Brain microvascular endothelial cell (primary cell): ENCODE measurements around the gene P3H2.

ENCODE experiments used
- DNase-seq: peaks from one replicate; pipeline ENCODE4 v3.0.0-alpha.2; 2020
- H3K27ac ChIP-seq: fragments of 250-450 bp; sonication (Bioruptor Pico); 2 replicates; pipeline ENCODE4 v1.5.1; 2020; ENCODE audit warnings: mild to moderate bottlenecking, moderate library complexity
- H3K27me3 ChIP-seq: fragments of 250-450 bp; sonication (Bioruptor Pico); replicated peaks from 2 replicates; pipeline ENCODE4 v1.5.1; 2020; ENCODE audit warnings: mild to moderate bottlenecking
- H3K36me3 ChIP-seq: fragments of 250-450 bp; sonication (Bioruptor Pico); replicated peaks from 2 replicates; pipeline ENCODE4 v1.5.1; 2020; ENCODE audit warnings: mild to moderate bottlenecking
- H3K4me3 ChIP-seq: 2 replicates; pipeline ENCODE4 v1.5.1; 2011; ENCODE audit warnings: low read depth, mild to moderate bottlenecking, control low read depth, low read length, moderate library complexity
- in situ Hi-C: cut with HindIII; loops from 2 replicates; pipeline ENCODE4 v1.10.0; 2017; ENCODE audit warnings: low sequenced_read_pairs, low pct_ligation_motif_present
- TF ChIP-seq, protein P1 (sequence below): IDR thresholded peaks from 2 replicates; pipeline ENCODE4 v1.5.1; 2011; ENCODE audit warnings: low read depth, mild to moderate bottlenecking, moderate library complexity, low read length, control low read depth, inconsistent platforms; ENCODE audit errors: missing control alignments

P3H2 gene, protein sequence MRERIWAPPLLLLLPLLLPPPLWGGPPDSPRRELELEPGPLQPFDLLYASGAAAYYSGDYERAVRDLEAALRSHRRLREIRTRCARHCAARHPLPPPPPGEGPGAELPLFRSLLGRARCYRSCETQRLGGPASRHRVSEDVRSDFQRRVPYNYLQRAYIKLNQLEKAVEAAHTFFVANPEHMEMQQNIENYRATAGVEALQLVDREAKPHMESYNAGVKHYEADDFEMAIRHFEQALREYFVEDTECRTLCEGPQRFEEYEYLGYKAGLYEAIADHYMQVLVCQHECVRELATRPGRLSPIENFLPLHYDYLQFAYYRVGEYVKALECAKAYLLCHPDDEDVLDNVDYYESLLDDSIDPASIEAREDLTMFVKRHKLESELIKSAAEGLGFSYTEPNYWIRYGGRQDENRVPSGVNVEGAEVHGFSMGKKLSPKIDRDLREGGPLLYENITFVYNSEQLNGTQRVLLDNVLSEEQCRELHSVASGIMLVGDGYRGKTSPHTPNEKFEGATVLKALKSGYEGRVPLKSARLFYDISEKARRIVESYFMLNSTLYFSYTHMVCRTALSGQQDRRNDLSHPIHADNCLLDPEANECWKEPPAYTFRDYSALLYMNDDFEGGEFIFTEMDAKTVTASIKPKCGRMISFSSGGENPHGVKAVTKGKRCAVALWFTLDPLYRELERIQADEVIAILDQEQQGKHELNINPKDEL

DNA sequence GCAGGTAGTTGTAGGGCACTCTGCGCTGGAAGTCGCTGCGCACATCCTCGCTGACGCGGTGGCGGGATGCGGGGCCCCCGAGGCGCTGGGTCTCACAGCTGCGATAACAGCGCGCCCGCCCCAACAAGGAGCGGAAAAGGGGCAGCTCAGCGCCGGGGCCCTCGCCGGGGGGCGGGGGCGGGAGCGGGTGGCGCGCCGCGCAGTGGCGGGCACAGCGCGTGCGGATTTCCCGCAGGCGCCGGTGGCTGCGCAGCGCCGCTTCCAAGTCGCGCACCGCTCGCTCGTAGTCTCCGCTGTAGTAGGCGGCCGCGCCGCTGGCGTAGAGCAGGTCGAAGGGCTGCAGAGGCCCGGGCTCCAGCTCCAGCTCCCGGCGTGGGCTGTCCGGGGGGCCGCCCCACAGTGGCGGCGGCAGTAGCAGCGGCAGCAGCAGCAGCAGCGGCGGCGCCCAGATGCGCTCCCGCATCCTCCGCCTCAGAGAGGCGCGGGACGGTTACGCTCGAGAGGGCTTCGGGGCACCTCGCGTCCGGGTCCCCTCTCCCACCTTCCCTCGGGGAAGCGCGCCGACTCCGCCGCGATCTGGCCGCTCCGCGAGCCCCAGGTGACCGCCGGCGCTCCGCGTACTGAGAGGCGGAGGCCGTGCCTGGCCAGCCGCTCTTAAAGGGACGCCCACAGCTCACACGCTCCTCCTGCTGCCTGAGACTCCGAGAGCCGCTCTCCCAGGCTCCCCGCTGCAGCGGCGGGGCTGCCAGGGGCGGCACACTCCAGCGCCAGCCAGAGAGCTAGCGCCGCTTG, at the start of gene P3H2:
Gene P3H2 (minus strand): TSS at position 629 of the 792 bp plus-strand sequence. CDS start 166 bp downstream, at position 463.
- H3K27ac ChIP-seq: peak within 1 kb of the TSS; percentile 69
- DNase-seq: peak; percentile 87

DNA sequence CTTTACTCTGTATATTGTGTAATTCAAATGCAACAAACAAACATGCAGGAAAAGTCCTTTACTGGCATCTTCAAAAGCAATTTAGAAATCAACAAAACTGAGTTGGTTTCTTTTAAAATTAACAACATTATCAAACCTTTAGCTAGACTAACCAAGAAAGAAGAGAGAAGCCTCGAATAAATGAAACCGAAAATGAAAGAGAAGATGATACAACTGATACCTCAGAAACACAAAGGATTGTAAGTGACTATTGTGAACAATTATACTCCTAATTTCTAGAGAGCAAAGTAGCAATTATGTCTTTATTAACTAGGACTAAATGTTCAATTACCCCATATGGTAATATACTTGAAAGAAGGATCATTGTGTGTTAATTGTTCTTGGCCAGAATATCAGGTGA, 49.2 kb upstream of the P3H2 start:
- in situ Hi-C loops: no loop called here
- DNase-seq: no peak
- H3K27ac ChIP-seq: no peak overlapping the region
- no peaks in the 10 kb centered on the region for H3K27me3 ChIP-seq
- H3K4me3 ChIP-seq: no peak overlapping the region
- H3K36me3 ChIP-seq: no peaks in the 10 kb centered on the region
- TF ChIP-seq, protein P1, sequence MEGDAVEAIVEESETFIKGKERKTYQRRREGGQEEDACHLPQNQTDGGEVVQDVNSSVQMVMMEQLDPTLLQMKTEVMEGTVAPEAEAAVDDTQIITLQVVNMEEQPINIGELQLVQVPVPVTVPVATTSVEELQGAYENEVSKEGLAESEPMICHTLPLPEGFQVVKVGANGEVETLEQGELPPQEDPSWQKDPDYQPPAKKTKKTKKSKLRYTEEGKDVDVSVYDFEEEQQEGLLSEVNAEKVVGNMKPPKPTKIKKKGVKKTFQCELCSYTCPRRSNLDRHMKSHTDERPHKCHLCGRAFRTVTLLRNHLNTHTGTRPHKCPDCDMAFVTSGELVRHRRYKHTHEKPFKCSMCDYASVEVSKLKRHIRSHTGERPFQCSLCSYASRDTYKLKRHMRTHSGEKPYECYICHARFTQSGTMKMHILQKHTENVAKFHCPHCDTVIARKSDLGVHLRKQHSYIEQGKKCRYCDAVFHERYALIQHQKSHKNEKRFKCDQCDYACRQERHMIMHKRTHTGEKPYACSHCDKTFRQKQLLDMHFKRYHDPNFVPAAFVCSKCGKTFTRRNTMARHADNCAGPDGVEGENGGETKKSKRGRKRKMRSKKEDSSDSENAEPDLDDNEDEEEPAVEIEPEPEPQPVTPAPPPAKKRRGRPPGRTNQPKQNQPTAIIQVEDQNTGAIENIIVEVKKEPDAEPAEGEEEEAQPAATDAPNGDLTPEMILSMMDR: no peak

More for the DNA sequence above, at the start of gene P3H2:
- Histone ChIP-seq H3K4me3 (peak within 1 kb of the TSS; percentile 70), H3K36me3 (no peaks in the 10 kb centered on the region), H3K27me3 (no peaks in the 10 kb centered on the region)
- in situ Hi-C loops: no loop called here
- TF ChIP-seq, protein P1: peak; percentile 59

DNA sequence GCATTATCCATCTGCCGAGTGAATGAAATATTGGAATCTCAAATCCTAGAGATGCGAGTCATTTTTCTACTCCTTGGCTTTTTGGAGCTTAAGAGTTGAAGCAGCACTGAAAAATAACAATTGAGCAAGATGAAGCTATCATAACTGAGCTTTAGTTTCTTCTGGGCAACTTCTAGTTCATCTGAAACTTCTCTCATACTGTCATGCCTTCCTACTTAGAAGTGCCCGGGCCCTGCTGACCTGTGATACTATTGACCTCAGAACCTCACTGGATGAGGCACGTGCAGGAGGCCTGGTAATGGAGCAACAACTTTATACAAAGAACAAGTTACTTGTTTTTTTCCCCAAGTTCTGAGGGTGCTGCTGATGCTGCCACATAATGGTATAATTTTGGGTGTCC, 48.5 kb upstream of the P3H2 start:
- Histone ChIP-seq H3K4me3 (no peak overlapping the region), H3K27ac (no peak overlapping the region), H3K27me3 (no peaks in the 10 kb centered on the region), H3K36me3 (no peaks in the 10 kb centered on the region)
- TF ChIP-seq, protein P1: no peak
- in situ Hi-C loops: no loop called here
- DNase-seq: no peak

DNA sequence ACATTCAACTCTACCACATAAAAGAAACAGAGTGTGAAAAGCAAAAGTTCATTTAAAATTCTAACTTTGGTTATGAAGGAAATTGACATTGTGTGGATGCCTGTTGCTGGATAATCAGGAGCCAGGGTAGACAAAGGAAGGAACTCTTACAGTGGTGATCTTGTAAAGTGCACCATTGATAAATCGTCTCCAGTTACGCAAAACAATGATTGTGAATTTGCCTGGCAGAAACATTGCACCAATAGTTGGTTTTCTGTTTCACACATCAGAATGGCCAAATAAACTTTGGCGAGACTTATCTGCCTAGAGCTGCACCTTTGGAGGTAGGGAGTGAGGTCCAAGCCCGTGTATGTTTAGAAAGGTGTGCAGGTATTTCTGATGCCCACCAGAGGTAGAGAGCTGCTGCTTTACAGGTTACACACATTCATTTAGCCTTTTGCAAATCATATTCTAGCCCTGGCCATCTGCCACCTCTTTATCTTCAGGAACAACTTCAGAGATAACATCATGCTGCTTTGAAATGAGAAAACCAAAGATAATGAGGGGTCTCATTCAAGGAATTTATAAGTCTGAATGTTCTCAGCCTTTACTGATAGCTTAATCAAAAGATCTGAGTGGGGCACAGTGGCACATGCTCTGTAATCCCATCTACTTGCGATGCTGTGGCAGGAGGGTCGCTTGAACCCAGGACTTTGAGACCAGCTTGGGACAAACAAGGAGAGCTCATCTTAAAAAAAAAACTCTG, 47.4 kb upstream of the P3H2 start:
- TF ChIP-seq, protein P1: no peak
- in situ Hi-C loops: no loop called here

DNA sequence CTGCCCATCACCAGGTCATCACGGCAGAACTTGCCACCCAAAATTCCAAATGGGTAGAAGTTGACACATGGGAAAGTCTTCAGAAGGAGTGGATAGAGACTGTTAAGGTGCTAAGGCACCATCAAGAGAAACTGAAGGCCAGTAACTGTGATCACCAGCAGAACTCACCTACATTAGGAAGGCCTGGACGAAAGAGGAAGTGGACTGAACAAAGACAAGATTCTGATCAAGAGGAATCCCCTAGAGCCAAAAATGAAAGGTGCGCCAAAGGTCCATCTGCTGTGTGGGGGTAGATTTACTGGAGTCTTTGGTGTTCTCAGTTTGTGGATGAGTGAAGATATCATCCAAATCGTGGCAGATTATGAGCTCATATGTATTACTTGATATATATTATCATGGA, 46.3 kb upstream of the P3H2 start:
- H3K4me3 ChIP-seq: no peak overlapping the region
- H3K27me3 ChIP-seq: no peaks in the 10 kb centered on the region
- H3K36me3 ChIP-seq: no peaks in the 10 kb centered on the region
- no peak overlapping the region for H3K27ac ChIP-seq
- TF ChIP-seq, protein P1: no peak
- DNase-seq: no peak
- in situ Hi-C loops: no loop called here

More for the DNA sequence above, 47.4 kb upstream of the P3H2 start:
- no peaks in the 10 kb centered on the region for H3K27me3 ChIP-seq
- no peak overlapping the region for H3K4me3 ChIP-seq
- no peak overlapping the region for H3K27ac ChIP-seq
- no peaks in the 10 kb centered on the region for H3K36me3 ChIP-seq
- DNase-seq: peak; percentile 38
